HG02623 (cell line): Measurements from ENCODE around the gene AGXT2.

Experiments
- ATAC-seq: cut with Tn5 transposase; IDR thresholded peaks from one replicate; pipeline ENCODE4 v1.9.1; 2021; ENCODE audit warnings: moderate library complexity; ENCODE audit not compliant: unreplicated experiment

The AGXT2 gene

DNA sequence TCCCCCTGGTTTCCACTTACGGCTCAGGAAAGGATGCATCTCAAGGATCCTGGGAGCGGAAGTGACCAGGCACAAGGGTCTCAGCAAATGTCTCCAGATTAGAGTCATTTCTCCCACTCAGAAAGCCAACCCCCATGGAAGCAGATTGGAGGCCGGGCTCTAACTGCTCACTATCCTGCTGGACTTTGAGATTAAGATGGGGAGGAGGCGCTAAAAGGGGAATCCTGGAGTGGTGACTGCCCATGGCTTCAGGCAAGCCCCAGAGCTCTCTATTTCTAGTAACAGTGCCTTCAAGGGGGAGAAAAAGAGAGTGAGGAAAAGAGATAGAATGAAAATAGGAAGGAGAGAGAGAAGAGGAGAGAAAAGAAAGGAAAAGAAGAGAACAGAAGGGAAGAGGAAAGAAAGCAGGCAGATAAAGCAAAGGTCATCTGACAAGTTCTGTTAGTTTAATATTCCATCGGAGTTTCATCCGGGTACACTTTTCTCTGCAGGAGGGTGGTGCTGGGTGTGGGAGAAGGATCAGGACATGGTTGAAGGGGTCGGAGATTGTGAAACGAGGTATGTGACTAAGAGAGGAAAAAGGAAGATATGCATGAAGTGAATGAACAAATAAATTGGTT, at the start of gene AGXT2:
AGXT2 (minus strand) TSS at position 165 of the 620 bp plus-strand sequence; CDS start at position 108, 57 bp downstream.
- ATAC-seq: no peak

DNA sequence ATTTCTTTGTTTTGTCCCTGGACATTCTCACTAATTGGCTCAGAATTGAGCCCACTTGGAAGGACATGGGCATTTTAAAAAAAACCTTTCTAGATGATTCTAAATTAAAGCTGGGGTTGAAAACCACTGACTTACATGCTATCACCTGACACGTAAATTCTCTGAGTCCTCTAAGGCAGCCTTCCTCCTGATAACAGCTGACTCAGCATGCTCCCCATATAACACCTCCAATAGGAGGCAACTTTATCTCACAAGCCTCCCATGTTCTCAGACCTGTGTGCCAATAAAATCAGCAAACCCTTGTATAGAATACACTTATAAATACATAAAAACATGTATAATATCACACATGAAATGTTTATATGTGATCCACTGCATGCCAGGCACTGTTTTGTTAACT, 49.2 kb upstream of the AGXT2 start:
- ATAC-seq: no peak

DNA sequence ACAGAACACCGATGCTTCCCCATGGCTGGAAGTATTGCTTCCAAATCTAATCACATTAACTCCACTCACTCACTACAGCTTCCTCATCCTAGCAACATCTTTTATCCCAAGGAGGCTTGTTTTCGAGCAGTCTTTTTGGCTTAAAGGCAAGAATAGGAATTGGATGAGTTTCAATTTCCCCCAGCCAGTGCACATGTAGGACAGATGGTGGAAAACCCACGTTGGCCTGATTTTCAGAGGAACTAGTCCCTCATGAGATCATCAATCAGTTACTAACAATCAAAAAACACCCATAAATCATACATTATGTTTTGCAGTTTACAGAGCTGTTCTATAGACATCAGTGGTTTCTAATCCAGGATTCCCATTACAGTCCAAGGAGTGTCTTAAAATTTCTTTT, 48.5 kb upstream of the AGXT2 start:
- no peak for ATAC-seq

GRCh38 chr5:35095366-35095765, 47.6 kb upstream of the AGXT2 start:
- ATAC-seq: no peak

- ATAC-seq: no peak
These were observed 47.2 kb upstream of the AGXT2 start for GRCh38 chr5:35094948-35095347.

- no peak for ATAC-seq
These were observed 45.0 kb upstream of the AGXT2 start for GRCh38 chr5:35092703-35093102.

GRCh38 chr5:35091704-35092103, 44.0 kb upstream of the AGXT2 start:
- ATAC-seq: no peak

GRCh38 chr5:35089334-35090314, 41.9 kb upstream of the AGXT2 start:
- peak; percentile 55 for ATAC-seq

DNA sequence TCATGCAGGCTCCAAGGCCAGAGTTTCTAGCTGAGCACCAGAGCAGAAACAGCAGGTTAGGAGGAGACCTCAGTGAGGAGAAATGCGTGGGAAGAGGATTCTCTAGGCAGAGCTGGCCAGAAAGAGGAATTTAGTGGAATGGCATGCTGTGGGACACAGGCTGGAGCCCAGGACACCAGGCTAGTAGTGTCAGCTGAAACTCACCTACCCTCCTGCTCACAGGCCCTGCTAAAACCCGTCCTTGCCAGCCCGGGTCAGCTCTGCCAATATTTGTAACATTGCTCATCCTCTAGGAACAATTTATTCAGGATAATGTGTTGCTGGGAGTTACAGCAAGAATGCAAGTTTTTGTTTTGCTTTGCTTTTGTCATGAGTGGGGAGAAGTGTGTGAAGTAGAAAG, 40.2 kb upstream of the AGXT2 start:
- no peak for ATAC-seq

GRCh38 chr5:35083150-35083549, 35.4 kb upstream of the AGXT2 start:
- ATAC-seq: no peak

DNA sequence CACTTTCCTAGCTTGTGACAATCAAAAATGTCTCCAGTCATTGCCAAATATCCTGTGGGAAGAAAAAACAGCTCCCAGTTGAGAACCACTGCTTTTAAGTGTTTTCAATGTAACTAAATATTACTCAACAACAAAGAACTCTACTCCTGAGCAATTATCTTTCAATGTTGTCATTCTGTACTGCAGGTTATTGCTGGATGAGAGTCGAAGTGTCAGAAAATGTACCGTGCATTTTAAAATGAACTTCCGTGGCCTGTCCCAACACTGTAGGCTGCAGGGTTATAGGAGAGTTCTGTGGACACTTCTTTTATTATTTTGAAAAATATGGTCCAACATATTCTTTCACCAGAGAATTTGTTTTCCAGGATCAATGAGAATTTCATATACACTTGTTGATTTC, 34.8 kb upstream of the AGXT2 start:
- ATAC-seq: no peak

GRCh38 chr5:35081134-35081533, 33.4 kb upstream of the AGXT2 start:
- no peak for ATAC-seq

DNA sequence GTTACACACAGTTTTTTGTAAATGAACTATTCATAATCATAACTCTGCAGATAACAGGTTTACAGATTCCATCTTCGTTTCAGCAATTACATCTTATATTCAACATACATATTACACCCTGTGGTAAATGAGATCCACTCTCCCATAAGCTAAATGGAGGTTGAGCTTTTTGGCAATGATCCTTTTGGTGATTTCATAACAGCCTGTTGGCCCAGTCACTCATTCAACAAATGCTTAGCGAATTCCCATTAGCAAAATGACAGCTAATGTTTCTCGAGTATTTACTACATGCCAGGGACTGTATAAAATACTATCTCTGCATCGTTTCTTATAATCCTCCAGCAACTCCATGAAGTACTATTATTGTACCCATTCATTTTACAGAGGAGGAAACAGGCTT, 25.4 kb upstream of the AGXT2 start:
- ATAC-seq: no peak

DNA sequence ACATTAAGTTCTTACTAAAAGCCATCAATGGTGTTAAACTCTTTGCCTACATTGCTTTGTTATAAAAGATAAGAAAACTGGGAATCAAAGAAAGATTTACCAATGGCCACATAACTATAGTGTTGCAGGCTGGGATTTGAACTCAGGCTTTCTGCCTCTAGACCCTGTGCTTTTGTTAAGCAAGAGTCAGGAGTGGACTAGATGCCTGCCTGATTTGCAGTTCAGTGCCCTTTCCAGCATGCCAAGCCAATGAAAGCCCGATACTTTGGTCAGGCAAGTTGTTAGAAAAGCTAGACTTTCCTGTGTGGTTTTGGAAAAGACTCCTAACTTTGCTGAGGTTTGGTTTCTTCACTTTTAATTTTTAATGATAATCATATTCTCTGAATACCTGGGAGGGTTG, 21.4 kb upstream of the AGXT2 start:
- no peak for ATAC-seq

DNA sequence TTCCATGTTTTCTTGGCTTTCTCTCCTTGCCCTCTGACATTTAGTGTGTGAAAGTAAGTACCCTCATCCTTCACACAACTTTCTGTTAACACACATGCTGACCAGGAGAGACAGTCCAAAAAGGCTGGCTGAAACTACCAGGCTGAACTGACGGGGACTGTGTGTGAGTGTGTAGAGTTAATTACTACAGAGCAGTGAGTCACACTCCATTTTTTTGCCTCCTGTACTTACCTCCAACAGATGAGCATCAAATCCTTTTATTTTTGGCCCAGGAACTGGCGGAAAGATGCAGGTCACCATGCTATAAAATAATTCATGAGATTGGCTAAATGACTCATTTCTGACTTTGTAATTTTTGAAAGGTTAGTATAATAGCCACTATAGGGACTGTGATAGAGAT, 20.2 kb upstream of the AGXT2 start:
- no peak for ATAC-seq

GRCh38 chr5:35066260-35066795, 18.6 kb upstream of the AGXT2 start:
- peak; percentile 78 for ATAC-seq

DNA sequence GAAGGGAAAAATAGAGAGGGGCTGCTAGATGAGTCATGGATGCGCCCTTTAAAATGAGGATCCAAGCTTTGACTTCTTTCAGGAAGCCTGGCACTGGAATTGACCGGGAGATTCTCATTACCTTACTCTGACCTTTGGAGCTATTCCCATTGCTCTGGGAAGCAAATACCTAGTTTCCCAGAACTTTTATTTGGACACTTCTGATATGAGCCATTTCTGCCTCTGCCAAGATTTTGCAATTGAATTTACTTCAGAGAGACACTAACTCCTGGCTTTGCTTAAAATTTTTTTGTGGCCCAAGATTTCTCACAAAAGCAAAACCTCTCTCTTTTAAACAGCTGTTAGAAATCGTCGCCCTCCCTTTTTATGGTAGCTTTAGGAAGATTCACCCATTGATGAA, 15.7 kb upstream of the AGXT2 start:
- ATAC-seq: no peak

DNA sequence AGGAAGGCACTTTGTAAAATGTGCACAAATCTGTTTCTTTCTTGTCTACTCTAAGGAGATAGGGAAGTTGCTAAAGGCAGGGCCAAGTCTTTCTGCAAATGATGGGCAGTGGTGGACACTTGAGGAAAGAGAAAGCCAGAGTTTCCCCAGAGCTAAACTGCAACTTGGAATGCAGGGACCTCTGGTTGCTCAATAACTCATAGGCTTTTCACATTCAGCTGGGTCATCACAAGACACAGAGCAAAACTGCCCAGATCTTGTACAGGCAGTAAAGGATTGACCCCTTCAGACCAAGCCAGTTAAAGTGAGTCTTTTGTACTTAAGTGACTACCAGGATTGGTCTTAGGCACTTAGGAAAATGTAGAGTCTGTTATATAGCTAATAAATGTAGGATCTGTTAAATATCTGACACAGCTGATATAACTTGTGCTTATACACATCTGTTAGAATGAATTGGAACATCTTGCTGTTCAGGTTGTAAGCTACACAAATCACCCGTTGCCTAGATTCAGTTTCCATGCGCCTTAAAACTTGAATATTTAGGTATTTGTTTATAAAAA, 13.5 kb upstream of the AGXT2 start:
- ATAC-seq: no peak

DNA sequence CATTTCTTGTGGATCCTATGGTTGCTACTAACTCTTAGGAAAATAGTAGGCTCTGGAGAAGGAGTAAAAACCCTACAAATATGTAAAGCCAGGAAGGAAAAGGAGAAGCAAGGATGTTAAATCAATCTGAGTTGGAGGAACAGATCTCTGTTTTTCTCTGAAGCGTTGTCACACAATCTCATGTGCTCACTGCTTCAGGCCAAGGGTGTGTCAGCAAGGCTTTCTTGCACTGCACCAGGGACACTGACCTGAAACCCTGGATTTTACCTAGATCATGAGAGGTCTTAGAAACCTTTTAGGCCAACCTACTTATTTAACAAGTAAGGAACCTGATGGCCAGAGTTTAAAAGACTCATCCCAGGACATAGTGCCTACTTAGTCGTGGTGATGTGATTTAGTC, 12.5 kb upstream of the AGXT2 start:
- ATAC-seq: no peak

DNA sequence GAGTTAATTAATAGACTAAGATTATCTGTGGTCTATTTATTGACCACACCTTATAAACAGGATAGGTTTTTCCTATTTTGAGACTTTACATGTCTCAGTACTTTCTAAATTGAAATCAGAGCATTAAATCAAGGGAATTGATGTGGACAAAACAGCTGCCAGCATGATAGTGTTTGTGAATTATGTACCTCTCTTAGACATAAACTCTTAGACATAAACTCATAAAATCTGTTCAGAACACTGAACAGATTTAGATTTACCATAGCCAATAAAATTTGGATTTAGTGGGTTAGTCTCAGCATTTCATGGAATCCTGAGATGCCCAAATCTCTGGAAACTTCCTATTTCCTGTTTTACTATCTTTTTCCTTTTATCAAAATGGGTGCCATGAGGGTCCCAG, 11.5 kb upstream of the AGXT2 start:
- no peak for ATAC-seq

- peak; percentile 78 for ATAC-seq
These were observed 10.6 kb upstream of the AGXT2 start for GRCh38 chr5:35058374-35058788.

DNA sequence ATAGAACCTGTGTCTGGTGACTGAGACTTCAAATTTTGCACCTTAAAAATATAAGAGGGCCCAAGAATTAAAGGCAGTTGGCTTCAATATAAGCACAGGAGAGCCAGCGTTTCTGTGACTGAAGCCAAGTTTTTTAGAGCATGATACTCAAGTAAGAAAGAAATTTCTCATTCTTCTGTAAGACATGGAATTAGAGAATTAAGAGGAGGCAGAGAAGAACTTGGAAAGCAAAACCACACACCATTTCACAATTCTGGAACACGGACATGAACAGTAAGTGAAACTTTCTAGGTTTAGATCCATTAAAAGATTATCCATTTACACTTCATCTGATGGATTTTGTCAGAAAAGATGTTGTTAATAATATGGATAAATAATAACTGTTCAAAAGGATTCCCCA, 8.9 kb upstream of the AGXT2 start:
- ATAC-seq: no peak
